ENCODE results near the gene TADA3. TPM values are rescaled to one million over a fixed set of nuclear protein-coding genes. Genes with fewer than 3 reads are reported as not detected.

The TADA3 gene
- total RNA-seq, 1 donor from 2014 or later, result 54.3 TPM

DNA sequence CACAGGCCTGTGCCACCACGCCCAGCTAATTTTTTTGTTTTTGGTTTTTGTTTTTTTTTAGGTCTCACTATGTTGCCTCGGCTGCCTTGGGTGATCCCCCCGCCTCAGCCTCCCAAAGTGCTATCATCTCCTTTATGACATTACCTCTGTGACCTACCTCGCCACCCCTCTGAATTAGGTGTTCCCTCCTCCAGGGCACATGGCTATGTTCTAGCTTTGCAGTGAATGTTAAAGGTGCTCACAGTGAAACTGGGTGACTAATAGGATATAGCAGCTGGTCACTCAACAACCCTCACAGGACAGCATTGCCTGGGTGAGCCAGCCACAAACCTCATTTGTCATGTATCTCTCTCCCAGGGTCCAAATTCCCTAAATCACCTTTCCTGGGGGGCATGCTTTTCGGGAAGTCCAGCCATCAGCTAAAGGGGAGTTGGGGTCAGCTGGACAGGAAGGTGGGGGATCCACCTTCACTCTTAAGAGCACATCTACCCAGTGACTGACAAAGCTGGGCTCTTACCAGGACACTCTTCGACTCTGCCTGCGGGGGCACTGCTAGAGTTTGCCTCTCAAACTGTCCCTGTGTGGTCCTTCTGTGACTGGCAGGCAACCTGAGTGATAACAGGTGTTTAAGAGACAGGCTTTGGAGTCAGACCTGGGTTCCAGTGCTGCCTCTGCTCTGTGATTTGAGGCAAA lies 16.2 kb upstream of the TADA3 start:
- DNase-seq (ENCODE audit: extremely low spot score, unreplicated experiment), result no peak
- Mint-ChIP-seq H3K9me3 (no peaks in the 10 kb centered on the region), H3K4me1 (ENCODE audit: unreplicated experiment) (peaks cover 33% of the 10 kb centered on the region), H3K36me3 (peaks cover 9% of the 10 kb centered on the region), H3K4me3 (peak overlapping the region; percentile 90), H3K27me3 (no peaks in the 10 kb centered on the region), H3K27ac (peak overlapping the region; percentile 88)
- TF ChIP-seq, protein P1, sequence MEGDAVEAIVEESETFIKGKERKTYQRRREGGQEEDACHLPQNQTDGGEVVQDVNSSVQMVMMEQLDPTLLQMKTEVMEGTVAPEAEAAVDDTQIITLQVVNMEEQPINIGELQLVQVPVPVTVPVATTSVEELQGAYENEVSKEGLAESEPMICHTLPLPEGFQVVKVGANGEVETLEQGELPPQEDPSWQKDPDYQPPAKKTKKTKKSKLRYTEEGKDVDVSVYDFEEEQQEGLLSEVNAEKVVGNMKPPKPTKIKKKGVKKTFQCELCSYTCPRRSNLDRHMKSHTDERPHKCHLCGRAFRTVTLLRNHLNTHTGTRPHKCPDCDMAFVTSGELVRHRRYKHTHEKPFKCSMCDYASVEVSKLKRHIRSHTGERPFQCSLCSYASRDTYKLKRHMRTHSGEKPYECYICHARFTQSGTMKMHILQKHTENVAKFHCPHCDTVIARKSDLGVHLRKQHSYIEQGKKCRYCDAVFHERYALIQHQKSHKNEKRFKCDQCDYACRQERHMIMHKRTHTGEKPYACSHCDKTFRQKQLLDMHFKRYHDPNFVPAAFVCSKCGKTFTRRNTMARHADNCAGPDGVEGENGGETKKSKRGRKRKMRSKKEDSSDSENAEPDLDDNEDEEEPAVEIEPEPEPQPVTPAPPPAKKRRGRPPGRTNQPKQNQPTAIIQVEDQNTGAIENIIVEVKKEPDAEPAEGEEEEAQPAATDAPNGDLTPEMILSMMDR (conservative IDR thresholded peaks at IDR 0.05), result peak; percentile 50

DNA sequence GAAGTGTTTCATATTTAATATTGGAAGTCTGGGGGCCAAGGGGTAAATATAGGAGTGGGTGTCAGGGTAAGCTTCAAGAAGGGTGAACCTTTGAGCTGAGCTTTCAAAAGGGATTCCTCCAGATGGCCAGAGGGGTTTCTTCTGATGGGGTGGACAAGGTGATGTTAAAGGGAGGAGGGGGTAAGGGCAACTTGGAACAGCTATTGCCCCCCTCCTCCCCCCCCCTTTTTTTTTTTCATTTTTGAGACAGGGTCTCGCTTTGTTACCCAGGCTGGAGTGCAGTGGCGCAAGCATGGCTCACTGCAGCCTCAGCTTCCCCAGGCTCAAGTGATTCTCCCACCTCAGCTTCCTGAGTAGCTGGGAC lies 15.7 kb upstream of the TADA3 start:
- TF ChIP-seq, protein P1 (conservative IDR thresholded peaks at IDR 0.05), result no peak
- no peak for DNase-seq (ENCODE audit: extremely low spot score, unreplicated experiment)
- no peaks in the 10 kb centered on the region for H3K27me3 Mint-ChIP-seq
- no peaks in the 10 kb centered on the region for H3K9me3 Mint-ChIP-seq
- peaks cover 14% of the 10 kb centered on the region for H3K36me3 Mint-ChIP-seq
- H3K4me3 Mint-ChIP-seq, result no peak overlapping the region
- peak overlapping the region; percentile 54 for H3K27ac Mint-ChIP-seq
- H3K4me1 Mint-ChIP-seq (ENCODE audit: unreplicated experiment), result peaks cover 33% of the 10 kb centered on the region

DNA sequence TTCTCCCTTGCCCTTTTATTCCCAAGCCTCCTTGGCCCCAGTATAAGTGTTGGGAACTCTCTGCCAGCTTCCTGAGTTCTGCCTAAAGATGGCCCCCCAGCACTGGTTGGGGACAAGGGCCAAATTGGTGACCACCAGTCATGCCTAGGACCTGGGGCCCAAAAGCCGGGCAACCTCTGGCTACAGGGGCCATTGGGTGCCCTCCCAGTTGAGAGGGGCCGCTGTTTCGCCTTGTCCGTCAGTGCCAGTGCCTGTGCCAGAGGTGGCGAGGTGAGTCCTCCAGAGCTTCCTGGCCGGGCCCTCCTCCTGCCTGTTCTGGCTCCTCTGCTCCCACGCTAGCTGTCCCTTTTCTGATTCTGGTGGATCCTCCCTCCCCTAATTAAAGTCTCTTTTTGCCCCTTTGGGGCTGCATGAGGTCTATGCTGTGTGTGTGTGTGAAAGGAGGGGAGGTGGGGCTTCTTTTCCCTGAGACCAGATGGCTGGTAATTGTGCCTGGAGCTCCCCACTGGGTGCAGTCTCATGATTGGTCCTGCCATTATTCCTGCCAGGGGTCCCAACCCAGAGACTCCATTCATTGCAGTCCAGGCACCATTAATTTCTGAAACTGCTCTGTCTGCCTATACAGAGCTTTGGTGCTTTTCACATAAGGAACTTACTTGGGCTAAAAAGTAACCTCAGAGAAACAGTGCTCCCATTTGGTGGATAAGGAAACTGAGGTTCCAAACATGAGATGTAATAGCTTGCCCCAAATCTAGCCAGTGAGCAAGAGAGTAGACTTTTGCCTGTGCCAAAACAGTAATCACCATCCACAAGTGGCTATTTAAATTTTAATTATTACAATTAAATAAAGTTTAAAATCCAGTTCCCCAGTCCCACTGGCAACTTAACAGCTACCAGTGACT lies 14.7 kb upstream of the TADA3 start:
- Mint-ChIP-seq H3K9me3 (no peaks in the 10 kb centered on the region), H3K27me3 (no peaks in the 10 kb centered on the region), H3K4me1 (ENCODE audit: unreplicated experiment) (peaks cover 33% of the 10 kb centered on the region), H3K4me3 (no peak overlapping the region), H3K36me3 (peaks cover 14% of the 10 kb centered on the region), H3K27ac (peak overlapping the region; percentile 54)
- no peak for DNase-seq (ENCODE audit: extremely low spot score, unreplicated experiment)
- TF ChIP-seq, protein P1 (conservative IDR thresholded peaks at IDR 0.05), result no peak

DNA sequence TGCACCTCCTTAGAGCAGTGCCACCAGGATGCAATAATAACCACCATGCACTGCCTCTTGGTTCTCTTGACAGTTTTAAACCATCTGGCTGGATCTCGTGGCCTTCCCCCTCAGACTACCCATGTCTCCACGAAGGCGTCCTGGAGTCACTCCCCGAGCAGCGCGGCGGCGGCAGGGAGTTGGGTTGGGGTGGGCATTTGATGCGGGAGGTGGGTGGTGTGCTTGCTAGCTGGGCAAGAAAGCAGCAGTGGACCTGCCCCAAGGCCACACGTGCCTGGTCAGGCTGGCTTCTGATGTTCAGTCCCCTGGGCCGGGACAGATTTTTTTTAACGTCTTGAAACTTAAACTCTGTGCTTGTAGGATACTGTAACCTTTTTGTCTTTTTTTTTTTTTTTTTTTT lies 13.9 kb upstream of the TADA3 start:
- H3K36me3 Mint-ChIP-seq, result peaks cover 14% of the 10 kb centered on the region
- peaks cover 28% of the 10 kb centered on the region for H3K4me1 Mint-ChIP-seq (ENCODE audit: unreplicated experiment)
- no peak for DNase-seq (ENCODE audit: extremely low spot score, unreplicated experiment)
- no peaks in the 10 kb centered on the region for H3K9me3 Mint-ChIP-seq
- no peak overlapping the region for H3K4me3 Mint-ChIP-seq
- H3K27ac Mint-ChIP-seq, result no peak overlapping the region
- TF ChIP-seq, protein P1 (conservative IDR thresholded peaks at IDR 0.05), result no peak
- H3K27me3 Mint-ChIP-seq, result no peaks in the 10 kb centered on the region

DNA sequence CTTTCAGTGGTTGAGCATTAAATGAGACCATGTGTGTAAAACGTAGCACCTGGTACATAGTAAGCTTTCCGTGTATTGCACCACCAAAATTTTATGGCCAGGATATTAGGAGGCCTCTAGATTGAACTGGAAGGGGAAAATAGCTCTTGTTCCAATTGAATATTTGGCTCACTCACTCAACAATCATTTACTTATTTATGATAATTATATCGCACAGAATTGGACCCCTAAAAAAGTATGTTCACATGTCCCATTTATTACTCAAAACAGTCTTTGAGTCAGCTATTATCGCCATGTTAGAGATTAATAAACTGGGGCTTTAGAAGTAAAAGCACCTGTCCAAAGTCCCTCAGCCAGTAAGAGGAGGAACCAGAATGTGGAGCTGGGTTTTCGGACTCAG lies 12.7 kb upstream of the TADA3 start:
- no peak overlapping the region for H3K27ac Mint-ChIP-seq
- H3K27me3 Mint-ChIP-seq, result no peaks in the 10 kb centered on the region
- DNase-seq (ENCODE audit: extremely low spot score, unreplicated experiment), result no peak
- H3K36me3 Mint-ChIP-seq, result peaks cover 14% of the 10 kb centered on the region
- H3K4me1 Mint-ChIP-seq (ENCODE audit: unreplicated experiment), result peaks cover 21% of the 10 kb centered on the region
- H3K4me3 Mint-ChIP-seq, result no peak overlapping the region
- TF ChIP-seq, protein P1 (conservative IDR thresholded peaks at IDR 0.05), result no peak
- no peaks in the 10 kb centered on the region for H3K9me3 Mint-ChIP-seq

Measured in type B pancreatic cell (in vitro differentiated cells).